Fibroblast of skin of abdomen (primary cell): ENCODE data around the gene NELL1.
"Not testable (repeated sequence)": the region's sequence is repeated elsewhere in the genome, so short reads cannot be mapped to it uniquely, and the experiment has no call there.

Experiments used
- DNase-seq: peaks from one replicate; pipeline ENCODE4 v3.0.0-alpha.2; 2013

Gene NELL1

GRCh38 chr11:21116009-21116408 lies 446.6 kb downstream of the NELL1 start:
- DNase-seq: no peak

- DNase-seq: no peak
These were observed 450.0 kb downstream of the NELL1 start for GRCh38 chr11:21119411-21119810.

- no peak for DNase-seq
These were observed 452.6 kb downstream of the NELL1 start for GRCh38 chr11:21121991-21122390.

- no peak for DNase-seq
These were observed 453.1 kb downstream of the NELL1 start for GRCh38 chr11:21122523-21122922.

GRCh38 chr11:21132146-21132720 lies 462.8 kb downstream of the NELL1 start:
- DNase-seq: no peak

- no peak for DNase-seq
These were observed 463.9 kb downstream of the NELL1 start for GRCh38 chr11:21133244-21133643.

- no peak for DNase-seq
These were observed 464.3 kb downstream of the NELL1 start for GRCh38 chr11:21133722-21134121.

- DNase-seq: no peak
These were observed 468.4 kb downstream of the NELL1 start for GRCh38 chr11:21137803-21138202.

- not testable (repeated sequence) for DNase-seq
These were observed 472.2 kb downstream of the NELL1 start for GRCh38 chr11:21141557-21141956.

GRCh38 chr11:21142007-21142406 lies 472.6 kb downstream of the NELL1 start:
- no peak for DNase-seq

GRCh38 chr11:21144531-21144930 lies 475.1 kb downstream of the NELL1 start:
- DNase-seq: no peak

- DNase-seq: no peak
These were observed 479.0 kb downstream of the NELL1 start for GRCh38 chr11:21148376-21148775.

GRCh38 chr11:21160140-21160539 lies 490.8 kb downstream of the NELL1 start:
- no peak for DNase-seq

- DNase-seq: no peak
These were observed 500.3 kb downstream of the NELL1 start for GRCh38 chr11:21169639-21170038.

- no peak for DNase-seq
These were observed 504.1 kb downstream of the NELL1 start for GRCh38 chr11:21173476-21173875.

GRCh38 chr11:21174781-21175180 lies 505.4 kb downstream of the NELL1 start:
- DNase-seq: no peak

- DNase-seq: no peak
These were observed 508.0 kb downstream of the NELL1 start for GRCh38 chr11:21177379-21177778.

- no peak for DNase-seq
These were observed 510.4 kb downstream of the NELL1 start for GRCh38 chr11:21179770-21180169.

GRCh38 chr11:21180182-21180581 lies 510.8 kb downstream of the NELL1 start:
- DNase-seq: no peak

GRCh38 chr11:21185959-21186358 lies 516.6 kb downstream of the NELL1 start:
- DNase-seq: no peak

GRCh38 chr11:21190181-21190580 lies 520.8 kb downstream of the NELL1 start:
- DNase-seq: no peak

- DNase-seq: no peak
These were observed 526.6 kb downstream of the NELL1 start for GRCh38 chr11:21195995-21196394.

GRCh38 chr11:21198498-21198897 lies 529.1 kb downstream of the NELL1 start:
- DNase-seq: no peak

GRCh38 chr11:21205205-21205604 lies 535.8 kb downstream of the NELL1 start:
- no peak for DNase-seq

GRCh38 chr11:21225860-21226259 lies 556.5 kb downstream of the NELL1 start:
- no peak for DNase-seq
